Transverse colon (tissue), 4 donors: ENCODE data around the gene TAF3. TPM values are rescaled to one million over a fixed set of nuclear protein-coding genes. Genes with fewer than 3 reads are reported as not detected.

ENCODE experiments used
- DNase-seq: peaks from one replicate; pipeline ENCODE4 v3.0.0-alpha.2; 2019
- H3K27ac ChIP-seq, 4 donors: fragments of 200-600 bp; sonication (generic); 2 replicates each; pipeline ENCODE4 v1.5.1; 2016 to 2018; ENCODE audit warnings: inconsistent platforms in 4 of 4
- H3K27me3 ChIP-seq: fragments of 200-600 bp; sonication (generic); 2 replicates; pipeline ENCODE4 v1.5.1; 2017; ENCODE audit warnings: inconsistent platforms
- H3K36me3 ChIP-seq, 4 donors: fragments of 200-600 bp; sonication (generic); 2 replicates each; pipeline ENCODE4 v1.5.1; 2017 to 2019; ENCODE audit warnings: inconsistent platforms in 4 of 4
- H3K4me1 ChIP-seq, 4 donors: fragments of 200-600 bp; sonication (generic); 2 replicates each; pipeline ENCODE4 v1.5.1; 2017 to 2020; ENCODE audit warnings: inconsistent platforms in 4 of 4
- H3K4me3 ChIP-seq, 4 donors: fragments of 200-600 bp; sonication (generic); 1 replicate in 1 of 4; 2 replicates in 3 of 4; pipeline versions ENCODE4 v1.5.1 to v1.6.1; 2017 to 2019; ENCODE audit warnings: inconsistent platforms in 4 of 4
- H3K9me3 ChIP-seq, 2 donors: fragments of 200-600 bp; sonication (generic); 2 replicates each; pipeline ENCODE4 v1.5.1; 2017 to 2019; ENCODE audit warnings: inconsistent platforms in 2 of 2
- EP300 ChIP-seq: sonication (generic); formaldehyde crosslinking; IDR thresholded peaks from one replicate; pipeline ENCODE4 v1.6.1; 2017; ENCODE audit warnings: antibody characterized with exemption, low read depth
- POLR2A ChIP-seq: fragments of 450-650 bp; IDR thresholded peaks from one replicate; pipeline ENCODE4 v1.6.1; 2016; ENCODE audit warnings: antibody characterized with exemption, mild to moderate bottlenecking, moderate library complexity
- POLR2AphosphoS5 ChIP-seq, 3 donors: sonication (generic); formaldehyde crosslinking; IDR thresholded peaks; one replicate each; pipeline ENCODE4 v1.6.1; 2016; ENCODE audit warnings: antibody characterized with exemption in 3 of 3
- WGBS, 2 donors: methylation state at CpG; one replicate each; pipeline ENCODE4 v1.1.5; 2018; ENCODE audit warnings: low coverage in 1 of 2; 5-methylcytosine and 5-hydroxymethylcytosine counted together
- in situ Hi-C, 4 donors: fragments of 200-750 bp; cut with MboI; loops; one replicate each; pipeline versions ENCODE4 v1.15.0 to v1.15.1; 2017; ENCODE audit warnings: low sequenced_read_pairs in 3 of 4, low pct_ligation_motif_present in 1 of 4, low pct_unique_long_range_greater_than_20kb in 1 of 4
- intact Hi-C: fragments of 100-400 bp; cut with DNase I; formaldehyde crosslinking; loops from one replicate; pipeline ENCODE4 v1.15.1; 2023; ENCODE audit warnings: low total_unique reads
- total RNA-seq, 4 donors: library from RNA; depleted of rRNA; stranded (reverse); fragments of >200 nt; gene quantifications; one replicate each; pipeline ENCODE4 v1.1.0, GENCODE V29; 2016
- TF ChIP-seq, protein P1 (sequence below), 5 experiments: fragments of 200-600 bp in 3 of 5; fragments of 450-650 bp in 2 of 5; sonication (generic) in 3 of 5; IDR thresholded peaks; 1 replicate in 2 of 5; 2 replicates in 3 of 5; pipeline ENCODE4 v1.5.1; 2016 to 2017; ENCODE audit warnings: antibody characterized with exemption in 5 of 5, inconsistent platforms in 3 of 5, mild to moderate bottlenecking in 2 of 5, moderate library complexity in 1 of 5

The TAF3 gene
- total RNA-seq, 4 donors from 2014 or later, result 4.8 to 35.6 (median 9.6) TPM

DNA sequence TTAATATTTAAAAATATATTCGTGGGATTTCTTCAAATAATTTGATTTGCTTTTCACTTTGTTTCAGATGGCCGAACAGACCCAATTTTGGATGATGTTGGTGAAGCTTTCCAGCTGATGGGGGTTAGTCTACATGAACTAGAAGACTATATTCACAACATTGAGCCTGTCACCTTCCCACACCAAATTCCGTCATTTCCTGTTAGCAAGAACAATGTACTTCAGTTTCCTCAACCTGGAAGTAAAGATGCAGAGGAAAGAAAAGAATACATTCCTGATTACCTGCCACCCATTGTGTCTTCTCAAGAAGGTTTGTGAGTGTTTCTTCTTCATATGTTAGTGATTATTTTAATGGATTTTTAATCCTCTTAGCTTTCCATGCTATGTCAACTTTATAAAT is 5.9 kb downstream of the TAF3 start:
- peaks cover 7 to 13% (median 9%) of the 10 kb centered on the region in 4 donors for H3K4me1 ChIP-seq
- no peak for DNase-seq
- TF ChIP-seq, protein P1, sequence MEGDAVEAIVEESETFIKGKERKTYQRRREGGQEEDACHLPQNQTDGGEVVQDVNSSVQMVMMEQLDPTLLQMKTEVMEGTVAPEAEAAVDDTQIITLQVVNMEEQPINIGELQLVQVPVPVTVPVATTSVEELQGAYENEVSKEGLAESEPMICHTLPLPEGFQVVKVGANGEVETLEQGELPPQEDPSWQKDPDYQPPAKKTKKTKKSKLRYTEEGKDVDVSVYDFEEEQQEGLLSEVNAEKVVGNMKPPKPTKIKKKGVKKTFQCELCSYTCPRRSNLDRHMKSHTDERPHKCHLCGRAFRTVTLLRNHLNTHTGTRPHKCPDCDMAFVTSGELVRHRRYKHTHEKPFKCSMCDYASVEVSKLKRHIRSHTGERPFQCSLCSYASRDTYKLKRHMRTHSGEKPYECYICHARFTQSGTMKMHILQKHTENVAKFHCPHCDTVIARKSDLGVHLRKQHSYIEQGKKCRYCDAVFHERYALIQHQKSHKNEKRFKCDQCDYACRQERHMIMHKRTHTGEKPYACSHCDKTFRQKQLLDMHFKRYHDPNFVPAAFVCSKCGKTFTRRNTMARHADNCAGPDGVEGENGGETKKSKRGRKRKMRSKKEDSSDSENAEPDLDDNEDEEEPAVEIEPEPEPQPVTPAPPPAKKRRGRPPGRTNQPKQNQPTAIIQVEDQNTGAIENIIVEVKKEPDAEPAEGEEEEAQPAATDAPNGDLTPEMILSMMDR (IDR thresholded peaks at IDR 0.05), result no peak
- TF ChIP-seq POLR2AphosphoS5 (IDR thresholded peaks at IDR 0.05) (no peak), EP300 (no peak), POLR2A (no peak)
- in situ Hi-C loops (no loop called here), intact Hi-C loops (no loop called here)
- H3K36me3 ChIP-seq, result peaks cover 0 to 15% (median 4%) of the 10 kb centered on the region in 4 donors
- WGBS, 2 donors, result 81 to 92% methylated on average over 3 of the region's 3 CpGs
- H3K27me3 ChIP-seq, result no peaks in the 10 kb centered on the region
- no peak overlapping the region for H3K4me3 ChIP-seq
- H3K27ac ChIP-seq, result no peak overlapping the region
- no peaks in the 10 kb centered on the region for H3K9me3 ChIP-seq

DNA sequence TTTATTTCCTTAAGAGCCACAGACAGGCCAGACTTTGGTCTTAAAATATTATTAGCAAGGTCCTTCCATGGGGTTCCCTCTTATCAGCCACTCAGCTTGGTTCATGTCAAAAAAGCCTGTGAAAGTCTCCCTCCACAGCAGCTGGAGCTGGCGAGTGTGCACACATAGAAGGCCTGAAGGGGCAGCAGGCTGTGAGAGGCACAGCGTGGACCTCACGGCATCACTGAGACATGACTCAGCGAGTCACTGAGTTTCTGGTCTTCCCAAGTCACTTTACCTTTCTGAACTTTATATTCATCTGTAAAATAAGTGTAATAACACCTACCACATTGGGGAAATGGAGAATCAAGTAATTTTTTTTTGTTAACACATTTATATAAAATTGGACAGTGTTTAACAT is 8.7 kb downstream of the TAF3 start:
- peaks cover 0 to 5% (median 0%) of the 10 kb centered on the region in 4 donors for H3K4me1 ChIP-seq
- H3K27ac ChIP-seq, result no peak overlapping the region
- peaks cover 0 to 15% (median 4%) of the 10 kb centered on the region in 4 donors for H3K36me3 ChIP-seq
- TF ChIP-seq, protein P1 (IDR thresholded peaks at IDR 0.05), result no peak
- TF ChIP-seq POLR2AphosphoS5 (IDR thresholded peaks at IDR 0.05), result no peak
- no peak for TF ChIP-seq POLR2A
- TF ChIP-seq EP300, result no peak
- DNase-seq, result no peak
- no peaks in the 10 kb centered on the region for H3K27me3 ChIP-seq
- WGBS, 2 donors, result 87 to 100% methylated on average over 4 of the region's 4 CpGs
- H3K9me3 ChIP-seq, result no peaks in the 10 kb centered on the region
- H3K4me3 ChIP-seq, result no peak overlapping the region
- intact Hi-C loops (no loop called here), in situ Hi-C loops (no loop called here)

DNA sequence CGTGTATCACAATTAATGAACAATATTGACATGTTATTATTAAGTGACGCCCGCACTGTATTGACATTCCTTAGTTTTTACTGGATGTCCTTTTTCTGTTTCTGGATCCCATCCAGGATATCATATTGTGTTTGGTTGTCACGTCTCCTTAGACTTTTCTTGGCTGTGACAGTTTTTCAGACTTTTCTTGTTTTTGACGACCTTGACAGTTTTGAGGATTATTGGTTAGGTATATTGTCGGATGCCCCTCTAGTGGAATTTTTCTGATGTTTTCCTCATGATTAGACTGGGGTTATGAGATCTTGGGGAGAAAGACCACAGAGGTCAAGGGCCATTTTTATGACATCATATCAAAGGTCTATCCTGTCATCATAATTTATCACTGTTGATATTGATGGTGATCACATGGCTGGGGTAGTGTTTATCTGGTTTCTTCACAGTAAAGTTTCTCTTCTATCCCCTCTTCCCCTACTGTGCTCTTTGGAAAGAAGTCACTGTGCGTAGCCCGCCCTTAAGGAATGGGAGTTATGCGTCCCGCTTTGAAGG is 11.1 kb downstream of the TAF3 start:
- WGBS, 2 donors, result 91 to 96% methylated on average over 10 of the region's 10 CpGs
- TF ChIP-seq EP300 (no peak), POLR2A (no peak), POLR2AphosphoS5 (IDR thresholded peaks at IDR 0.05) (no peak)
- TF ChIP-seq, protein P1 (IDR thresholded peaks at IDR 0.05), result no peak
- peaks cover 0 to 12% (median 3%) of the 10 kb centered on the region in 4 donors for H3K36me3 ChIP-seq

DNA sequence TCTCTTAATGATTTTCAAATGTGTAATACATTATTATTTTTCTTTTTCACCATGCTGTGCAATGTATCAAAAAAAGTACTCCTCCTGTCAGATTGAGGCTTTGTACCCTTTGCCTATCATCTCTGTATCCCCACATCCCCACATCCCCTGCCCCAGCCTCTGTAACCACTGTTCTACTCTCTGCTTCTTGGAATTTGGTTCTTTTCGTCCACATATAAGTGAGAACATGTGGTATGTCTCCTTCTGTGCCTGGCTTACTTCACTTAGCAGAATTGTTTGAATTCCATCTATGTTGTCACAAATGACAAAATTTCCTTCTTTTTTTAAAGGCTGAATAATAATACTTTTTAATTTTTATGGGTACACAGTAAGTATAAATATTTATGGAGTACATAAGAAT is 13.8 kb downstream of the TAF3 start:
- Histone ChIP-seq H3K36me3 (no peaks in the 10 kb centered on the region), H3K27me3 (no peaks in the 10 kb centered on the region), H3K4me3 (no peak overlapping the region), H3K4me1 (peaks cover 0 to 5% (median 0%) of the 10 kb centered on the region in 4 donors), H3K27ac (no peak overlapping the region), H3K9me3 (no peaks in the 10 kb centered on the region)
- 63 to 94% methylated on average over 1 of the region's 1 CpG for whole genome bisulfite sequencing, 2 donors
- no peak for DNase-seq
- intact Hi-C loops, result no loop called here
- in situ Hi-C loops, result no loop called here
- TF ChIP-seq EP300 (no peak), POLR2AphosphoS5 (IDR thresholded peaks at IDR 0.05) (no peak), POLR2A (no peak)
- TF ChIP-seq, protein P1 (IDR thresholded peaks at IDR 0.05), result no peak

More for the DNA sequence above, 11.1 kb downstream of the TAF3 start:
- no peak overlapping the region for H3K4me3 ChIP-seq
- in situ Hi-C loops, result no loop called here
- intact Hi-C loops, result no loop called here
- no peak for DNase-seq
- H3K27ac ChIP-seq, result no peak overlapping the region
- no peaks in the 10 kb centered on the region for H3K9me3 ChIP-seq
- H3K27me3 ChIP-seq, result no peaks in the 10 kb centered on the region
- H3K4me1 ChIP-seq, result peaks cover 0 to 5% (median 0%) of the 10 kb centered on the region in 4 donors
